Measurements from ENCODE around the gene FEZ2.

Gene FEZ2

DNA sequence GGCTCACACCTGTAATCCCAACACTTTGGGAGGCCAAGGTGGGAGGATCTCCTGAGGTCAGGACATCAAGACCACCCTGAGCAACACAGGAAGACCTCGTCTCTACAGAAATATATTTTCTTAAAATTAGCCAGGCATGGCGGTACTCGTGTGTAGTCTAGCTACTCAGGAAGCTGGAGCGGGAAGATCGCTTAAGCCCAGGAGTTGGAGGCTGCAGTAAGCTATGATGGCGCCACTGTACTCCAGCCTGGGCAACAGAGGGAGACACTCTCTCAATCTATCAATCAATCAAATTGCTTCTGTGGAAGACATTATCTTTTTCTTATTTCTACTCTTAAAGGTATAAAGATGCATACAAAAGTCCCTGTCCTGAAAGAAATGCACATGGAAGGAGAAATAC, 11.3 kb downstream of the FEZ2 start:
- DNase-seq: no peak

GRCh38 chr2:36584148-36584794, 13.7 kb downstream of the FEZ2 start:
- DNase-seq: no peak

- no peak for DNase-seq
Measured at GRCh38 chr2:36582951-36583350, 15.0 kb downstream of the FEZ2 start.

- DNase-seq: no peak
Measured at GRCh38 chr2:36582538-36582937, 15.4 kb downstream of the FEZ2 start.

DNA sequence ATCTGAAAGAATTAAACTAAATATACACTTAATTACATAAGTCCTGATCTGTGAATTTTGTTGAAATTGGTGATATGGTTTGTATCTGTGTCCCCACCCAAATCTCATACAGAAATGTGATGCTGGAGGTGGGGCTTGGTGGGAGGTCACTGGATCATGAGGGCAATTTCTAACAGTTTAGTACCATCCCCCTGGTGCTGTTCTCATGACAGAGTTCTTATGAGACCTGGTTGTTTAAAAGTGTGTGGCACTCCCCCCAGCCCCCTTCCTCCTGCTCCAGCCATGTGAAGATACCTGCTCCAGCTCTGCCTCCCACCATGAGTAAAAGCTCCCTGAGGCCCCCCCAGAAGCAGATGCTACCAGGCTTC, 18.7 kb downstream of the FEZ2 start:
- no peak for DNase-seq

GRCh38 chr2:36578343-36579296, 19.3 kb downstream of the FEZ2 start:
- no peak for DNase-seq

DNA sequence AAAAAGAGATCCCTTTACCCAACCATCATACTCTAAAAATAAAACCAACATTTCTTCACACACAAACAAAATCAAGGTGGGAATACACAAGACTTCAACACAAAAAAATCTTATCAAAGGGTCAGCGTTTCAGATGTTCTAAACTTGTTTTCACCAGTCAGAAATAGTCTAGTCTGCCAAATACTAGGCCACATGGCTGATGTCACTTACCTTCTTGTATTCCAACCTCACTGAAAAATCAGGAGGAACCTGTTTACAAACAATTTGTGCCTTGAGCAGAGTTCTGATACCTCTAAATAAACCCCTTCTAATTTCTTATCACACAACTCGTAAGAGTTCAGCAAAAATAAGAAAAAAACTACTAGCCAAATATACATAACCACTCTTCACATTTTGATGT, 20.1 kb downstream of the FEZ2 start:
- DNase-seq: no peak

DNA sequence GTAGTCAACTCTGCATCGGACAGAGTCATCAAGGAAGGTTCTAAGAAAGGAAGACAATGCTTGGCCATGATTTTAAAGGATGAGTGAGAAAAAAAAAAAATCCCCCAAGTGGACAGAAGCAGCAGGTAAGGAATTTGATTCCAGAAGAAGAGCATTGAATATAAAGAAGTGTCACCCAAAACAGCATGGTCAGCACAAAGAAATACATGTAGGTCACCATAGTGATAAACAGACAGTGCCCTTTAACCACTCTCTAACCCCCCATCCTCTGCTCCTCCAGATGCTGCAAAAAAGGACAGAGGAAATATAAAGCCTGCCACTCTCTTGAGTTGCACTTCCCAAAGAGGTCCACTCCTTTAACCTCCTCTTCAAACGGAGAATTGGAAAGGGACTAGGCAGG, 23.4 kb downstream of the FEZ2 start:
- no peak for DNase-seq

- no peak for DNase-seq
Measured at GRCh38 chr2:36573165-36573564, 24.8 kb downstream of the FEZ2 start.

DNA sequence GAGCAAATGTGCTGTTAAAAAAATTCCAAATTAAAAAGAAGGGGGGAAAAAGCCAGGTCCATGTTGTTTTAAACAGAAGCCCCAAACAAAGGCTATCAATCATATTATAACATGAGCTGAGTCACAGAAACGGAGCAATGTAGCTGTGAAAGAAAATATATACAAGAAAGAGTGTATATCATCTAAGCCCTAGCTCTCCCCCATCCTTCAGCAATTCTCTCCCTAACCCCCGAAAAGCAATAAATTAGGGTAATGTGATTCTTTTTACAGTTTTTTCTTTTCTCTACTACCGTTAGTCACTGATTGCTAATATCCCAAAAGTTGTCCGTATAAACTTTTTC, 25.3 kb downstream of the FEZ2 start:
- DNase-seq: no peak

DNA sequence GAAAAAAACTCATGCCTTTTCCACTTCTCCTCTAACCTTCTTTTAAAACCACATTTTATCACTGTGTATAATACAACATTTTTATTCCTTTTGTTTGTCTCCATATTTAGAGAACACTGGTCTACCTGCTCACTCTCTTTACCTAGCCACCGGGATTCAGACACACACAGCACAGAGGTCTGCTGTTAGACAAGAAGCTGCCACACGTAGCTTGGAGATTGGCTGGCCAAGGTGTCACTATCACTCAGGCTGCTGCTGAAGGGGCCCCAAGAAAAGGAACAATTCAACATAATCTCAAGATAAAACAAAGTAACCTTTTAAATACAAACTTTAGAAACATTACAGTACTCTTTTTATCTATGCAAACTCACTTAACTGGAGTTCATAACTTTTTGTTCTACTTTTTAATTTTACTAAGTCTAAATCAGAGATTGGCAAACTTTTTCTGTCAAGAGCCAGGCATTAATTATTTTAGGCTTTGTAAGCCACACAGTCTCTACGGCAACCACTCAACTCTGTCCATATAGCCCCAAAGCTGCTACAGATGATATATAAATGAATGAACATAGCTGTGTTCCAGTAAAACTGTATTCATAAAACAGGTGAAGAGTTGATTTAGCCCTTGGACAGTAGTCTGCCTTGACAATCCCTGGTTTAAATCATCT, 25.8 kb downstream of the FEZ2 start:
- no peak for DNase-seq

DNA sequence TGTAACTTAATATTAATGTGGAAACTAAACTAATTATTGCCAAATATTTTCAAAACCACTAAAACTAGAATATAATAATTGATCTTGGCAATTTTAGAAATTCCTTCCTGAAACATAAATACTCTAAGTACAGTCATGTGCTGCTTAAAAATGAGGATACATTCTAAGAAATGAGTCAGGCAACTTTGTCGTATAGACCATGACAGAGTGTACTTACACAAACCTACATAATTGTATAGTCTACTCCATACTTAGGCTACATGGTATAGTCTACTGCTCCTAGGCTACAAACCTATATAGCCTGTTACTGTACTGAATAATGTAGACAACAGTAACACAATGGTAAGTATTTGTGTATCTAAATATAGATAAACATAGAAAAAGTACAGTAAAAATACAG, 27.6 kb downstream of the FEZ2 start:
- no peak for DNase-seq

- DNase-seq: no peak
Measured at GRCh38 chr2:36569267-36569856, 28.6 kb downstream of the FEZ2 start.

GRCh38 chr2:36568516-36569246, 29.3 kb downstream of the FEZ2 start:
- no peak for DNase-seq

DNA sequence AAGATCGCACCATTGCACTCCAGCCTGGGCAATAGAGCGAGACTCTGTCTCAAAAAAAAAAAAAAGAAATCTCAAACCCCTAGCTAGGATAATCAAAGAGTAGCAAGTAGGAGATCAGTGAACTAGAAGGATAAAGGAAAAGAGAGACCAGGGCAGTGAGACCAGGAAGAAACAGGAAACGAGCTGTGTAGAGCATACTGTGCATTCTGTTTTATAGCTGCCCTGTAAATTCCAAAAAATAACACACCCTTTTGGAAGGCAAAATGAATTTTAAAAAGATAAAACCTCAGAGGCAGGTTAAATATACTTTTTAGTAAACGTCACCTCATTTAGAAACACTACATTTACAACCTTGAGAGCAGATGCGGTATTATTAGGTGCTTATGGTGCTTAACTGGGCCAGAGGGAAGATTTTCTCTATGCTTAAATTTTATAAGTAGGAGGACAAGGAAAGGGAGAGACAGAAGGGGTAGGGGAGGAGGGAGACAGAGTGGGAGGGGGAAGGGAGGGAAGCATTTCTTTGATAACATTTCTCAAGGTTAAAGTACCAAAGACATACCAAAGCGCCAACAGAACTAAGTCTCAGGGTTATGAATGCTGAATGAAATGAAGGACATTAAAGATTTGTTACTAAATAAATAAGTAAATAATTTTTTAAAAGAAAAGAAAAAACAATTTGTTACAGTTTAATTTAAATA, 30.1 kb downstream of the FEZ2 start:
- DNase-seq: no peak

DNA sequence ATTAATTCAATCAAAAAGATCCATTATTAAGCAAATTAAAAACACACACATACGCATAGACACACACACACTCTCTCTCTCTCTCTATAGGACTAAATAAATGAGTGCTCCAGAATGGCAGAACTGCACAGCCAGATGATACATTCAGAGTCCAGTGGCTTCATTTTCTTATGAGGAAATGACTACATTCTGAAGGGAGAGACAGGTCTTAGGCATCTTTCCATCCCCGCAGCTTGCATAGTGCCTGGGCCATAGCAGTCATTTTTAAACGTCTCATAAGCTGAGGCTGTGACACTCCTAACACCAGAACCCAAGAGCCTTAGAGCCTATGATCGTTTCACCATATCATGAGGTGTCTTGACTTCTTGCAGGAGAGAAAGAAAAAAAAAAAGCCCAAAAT, 31.1 kb downstream of the FEZ2 start:
- no peak for DNase-seq

DNA sequence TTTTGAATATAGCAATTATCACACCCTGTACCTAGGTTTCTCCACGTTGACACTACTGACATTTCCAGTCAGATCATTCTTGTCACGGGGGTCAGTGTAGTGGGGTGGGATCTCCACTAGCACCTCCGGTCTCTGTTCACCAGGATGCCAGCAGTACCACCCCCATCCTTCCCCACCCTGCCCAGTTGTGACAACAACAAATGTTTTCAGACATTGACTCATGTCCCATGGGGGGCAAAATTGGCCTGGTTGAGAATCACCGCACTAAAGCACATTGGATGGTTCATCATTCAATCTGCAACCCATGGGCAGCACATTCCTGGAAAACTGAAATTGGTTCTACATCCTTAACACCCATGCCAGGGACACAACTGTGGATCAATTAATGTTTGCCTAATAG, 32.3 kb downstream of the FEZ2 start:
- DNase-seq: no peak

DNA sequence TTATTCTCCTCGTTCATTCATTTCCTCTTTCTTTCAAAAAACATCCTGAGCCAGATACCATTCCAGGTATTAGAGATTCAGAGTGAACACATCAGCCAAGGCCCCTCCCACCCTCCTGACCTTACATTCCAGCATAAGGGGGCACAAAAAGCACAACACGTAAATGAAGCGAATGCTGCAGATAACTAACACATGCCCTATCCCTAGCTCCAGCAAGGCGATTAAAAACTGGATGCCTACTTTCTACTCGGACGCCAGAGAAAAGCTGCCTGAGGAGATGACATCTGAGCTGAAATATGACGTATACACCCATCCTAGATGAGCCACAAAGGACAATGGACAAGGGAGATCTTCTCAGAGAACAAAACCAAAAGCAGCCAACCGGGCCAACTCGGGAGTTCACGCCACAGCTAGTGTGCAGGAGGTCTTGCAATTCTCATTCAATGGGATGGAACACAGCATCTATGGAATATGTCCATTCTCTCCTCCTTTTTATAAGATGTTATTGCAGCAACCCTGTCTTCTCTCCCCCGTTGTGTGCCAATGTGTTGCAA, 33.5 kb downstream of the FEZ2 start:
- DNase-seq: no peak

DNA sequence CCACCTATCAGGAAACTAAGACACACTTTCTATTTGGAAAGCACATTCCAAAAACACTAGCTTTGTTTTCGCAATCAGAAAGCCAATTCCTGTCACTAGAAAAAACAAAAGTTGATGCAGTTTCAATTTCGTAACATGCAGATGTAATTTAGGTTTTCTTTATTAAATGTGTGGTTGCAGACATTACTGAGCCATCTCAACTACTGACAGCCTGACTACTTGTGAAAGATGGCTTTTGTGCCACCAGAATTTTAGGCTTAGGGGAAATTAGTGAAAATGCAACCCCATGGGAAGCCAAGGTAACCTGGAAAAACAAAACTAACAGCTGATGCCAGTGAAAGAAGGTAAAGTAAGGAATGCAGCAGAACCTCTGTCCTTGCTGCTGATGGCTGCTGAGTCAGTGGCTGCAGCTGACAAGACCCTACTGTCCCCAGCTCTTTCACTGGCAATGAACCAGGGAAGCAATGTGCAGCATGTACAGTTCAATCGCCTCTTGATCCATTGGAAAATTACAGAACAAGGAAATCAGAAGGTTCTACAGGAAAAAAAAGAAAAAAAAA, 34.9 kb downstream of the FEZ2 start:
- no peak for DNase-seq

- DNase-seq: no peak
Measured at GRCh38 chr2:36562240-36562639, 35.7 kb downstream of the FEZ2 start.

GRCh38 chr2:36561237-36561944, 36.6 kb downstream of the FEZ2 start:
- no peak for DNase-seq
